ENCODE data around the gene KYAT1. TPM values are rescaled to one million over a fixed set of nuclear protein-coding genes. Genes with fewer than 3 reads are reported as not detected.

KYAT1 gene
- polyA plus RNA-seq (ENCODE audit: insufficient read length), result 4.5 TPM

DNA sequence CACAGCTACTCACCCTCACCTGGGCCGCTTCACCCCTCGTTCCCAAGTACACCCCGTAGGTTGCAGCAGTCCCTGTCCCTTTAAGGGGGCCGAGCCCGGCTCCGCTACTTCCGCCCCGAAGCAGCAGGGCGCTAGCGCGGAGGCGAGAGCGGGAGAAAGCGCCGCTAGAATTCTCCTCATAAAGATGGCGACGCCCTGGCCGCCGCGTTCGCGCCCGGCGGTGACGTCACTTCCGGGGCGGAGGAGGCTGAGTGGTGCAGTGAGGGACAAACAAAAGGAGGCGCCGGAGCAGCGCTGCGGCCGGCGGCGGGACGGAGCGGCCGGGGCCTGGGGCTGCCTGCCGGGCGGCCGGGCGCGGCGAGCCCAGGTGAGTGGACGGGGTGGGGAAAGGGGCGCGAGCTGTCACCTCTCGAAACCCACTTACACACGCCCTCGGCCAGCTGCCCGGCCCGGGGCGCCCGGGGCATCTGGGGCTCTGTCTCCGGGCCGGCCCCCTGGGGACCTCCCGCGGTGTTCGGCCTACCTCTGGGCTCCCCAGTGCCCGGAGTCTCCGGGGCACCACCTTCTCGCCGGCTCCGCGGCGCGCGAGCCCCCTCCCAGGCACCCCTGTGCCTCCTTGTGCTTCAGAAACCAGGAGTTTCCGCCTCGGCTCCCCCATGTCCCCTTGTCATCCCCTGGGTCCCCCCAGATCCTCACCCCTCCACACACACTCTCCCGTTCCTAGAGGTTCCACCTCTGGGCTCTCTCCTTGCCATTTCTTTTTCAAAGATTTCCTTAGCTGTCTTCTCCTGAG is at the start of gene KYAT1, which contains the start of gene LRRC8A:
Gene KYAT1, minus strand, starts transcription at position 67 of the 793 bp plus-strand sequence. CDS start 36,545 bp downstream, outside the sequence.
Gene LRRC8A, plus strand, starts transcription at position 250 of the 793 bp plus-strand sequence. CDS start 25,032 bp downstream, outside the sequence.
- DNase-seq, result peak; percentile 98

DNA sequence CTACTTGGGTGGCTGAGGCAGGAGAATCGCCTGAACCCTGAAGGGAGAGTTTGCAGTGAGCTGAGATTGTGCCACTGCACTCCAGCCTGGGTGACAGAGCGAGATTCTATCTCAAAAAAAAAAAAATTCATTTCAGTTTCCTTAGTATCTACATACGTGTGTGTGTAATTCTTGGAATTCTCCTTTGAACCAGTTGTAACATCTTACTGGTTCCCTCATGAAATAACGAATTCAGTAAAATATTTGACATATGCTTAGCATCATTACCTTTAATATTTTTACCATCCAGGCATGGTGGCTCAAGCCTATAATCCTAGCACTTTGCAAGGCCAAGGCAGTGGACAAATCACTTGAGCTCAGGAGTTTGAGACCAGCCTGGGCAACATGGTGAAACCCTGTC is 47.8 kb upstream of the KYAT1 start:
- no peak for DNase-seq

DNA sequence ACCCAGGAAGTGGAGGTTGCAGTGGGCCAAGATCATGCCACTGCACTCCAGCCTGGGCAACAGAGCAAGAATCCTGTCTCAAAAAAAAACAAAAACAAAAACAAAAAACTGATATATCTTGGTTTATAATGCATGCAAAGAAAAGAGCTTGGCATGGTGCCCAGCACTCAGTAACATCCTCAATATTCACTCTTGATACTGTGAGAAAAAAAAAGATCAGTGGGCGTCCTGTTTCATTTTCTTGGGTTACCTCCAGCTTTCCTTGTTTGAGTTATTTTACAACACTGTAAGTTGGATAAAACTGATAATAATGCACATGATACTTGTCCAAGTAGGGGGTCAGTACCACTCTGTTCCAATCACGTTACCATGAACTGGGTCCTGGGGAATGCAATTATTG is 46.9 kb upstream of the KYAT1 start:
- no peak for DNase-seq

DNA sequence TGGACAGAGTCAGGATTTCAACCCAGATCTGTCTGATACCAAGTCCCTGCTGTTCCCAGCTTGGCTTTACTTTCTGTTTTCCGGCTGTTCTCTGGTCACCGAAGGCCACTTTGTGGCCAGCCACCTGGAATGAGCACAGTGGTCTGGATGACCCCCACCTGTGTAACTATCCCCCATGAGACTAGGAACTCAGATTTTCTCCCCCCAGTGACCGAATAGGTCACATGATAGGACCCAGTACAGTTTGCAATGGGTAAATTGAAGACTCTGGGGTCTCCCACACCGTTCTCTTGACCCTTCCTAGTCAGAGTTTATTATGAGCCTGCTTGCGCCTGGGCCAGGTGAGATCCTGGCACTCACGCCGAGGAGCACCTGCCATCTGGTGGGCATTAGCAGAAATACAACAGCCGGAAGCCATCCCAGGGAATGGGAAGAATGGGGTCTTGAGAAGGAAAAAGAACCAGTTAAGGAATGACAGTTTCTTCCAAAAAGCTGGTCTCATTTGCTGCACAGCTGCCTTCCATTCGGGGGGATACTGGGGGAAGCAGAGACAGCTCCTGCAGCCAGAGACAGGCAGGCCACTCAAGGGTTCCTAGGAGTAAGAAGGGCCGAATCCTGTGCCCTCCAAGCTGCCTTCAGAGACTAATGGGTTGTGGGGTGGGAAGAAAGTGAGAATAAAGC is 46.1 kb upstream of the KYAT1 start:
- peak; percentile 34 for DNase-seq

DNA sequence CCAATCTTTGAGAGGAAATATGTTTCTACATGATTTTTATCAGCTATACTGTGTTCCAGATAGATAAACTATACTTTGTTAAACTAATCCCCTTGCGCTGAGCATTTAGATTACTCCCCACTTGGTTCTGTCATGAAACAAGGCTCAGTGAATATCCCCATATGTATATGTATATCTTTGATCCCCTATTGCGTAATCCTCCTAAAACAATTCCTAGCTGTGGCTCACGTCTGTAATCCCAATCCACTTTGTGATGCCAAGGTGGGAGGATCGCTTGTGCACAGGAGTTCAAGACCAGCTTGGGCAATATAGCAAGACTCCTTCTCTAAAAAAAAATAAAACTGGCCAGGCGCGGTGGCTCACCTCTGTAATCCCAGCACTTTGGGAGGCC is 41.7 kb upstream of the KYAT1 start:
- DNase-seq, result no peak

DNA sequence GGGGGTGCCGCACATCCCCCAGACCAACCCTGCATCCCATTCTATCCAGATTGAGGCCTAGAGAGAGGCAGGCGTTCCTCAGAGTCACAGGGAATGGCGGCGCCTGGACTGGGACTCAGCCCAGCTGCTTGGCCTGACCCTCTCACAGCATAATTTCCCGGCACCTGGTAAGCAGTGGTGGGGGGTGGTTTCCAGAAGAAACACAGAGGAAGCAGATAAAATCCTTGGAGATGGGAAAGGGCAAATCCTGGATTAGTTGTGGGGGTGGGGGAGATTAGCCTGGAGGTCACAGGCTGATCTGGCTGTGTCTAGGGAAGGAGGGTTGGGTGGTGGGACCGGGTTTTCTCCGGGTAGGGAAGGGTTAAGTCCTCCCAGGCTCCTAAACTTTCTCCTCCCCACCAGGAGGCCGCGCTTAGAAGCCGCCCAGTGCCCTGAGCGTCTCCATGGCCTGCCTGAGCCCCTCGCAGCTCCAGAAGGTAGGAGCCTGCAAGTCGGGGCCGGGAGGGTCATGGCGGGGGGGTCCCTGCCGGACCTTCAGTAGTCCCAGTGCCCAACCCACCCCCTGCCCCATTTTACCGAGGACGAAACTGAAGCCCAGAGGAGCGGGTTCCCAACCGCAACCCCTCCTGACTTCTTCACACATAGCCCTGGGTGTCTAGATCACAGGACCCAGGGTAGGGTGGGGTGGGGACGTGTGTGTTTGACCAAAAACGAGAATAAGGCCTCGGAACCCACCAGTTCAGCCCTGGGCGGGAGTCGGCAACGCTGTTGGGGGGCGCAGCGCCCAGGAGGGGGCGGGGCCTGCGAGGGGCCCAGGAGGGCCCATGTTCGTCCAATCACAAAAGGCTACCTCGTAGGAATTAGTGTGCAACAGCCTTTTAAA is 40.4 kb upstream of the KYAT1 start:
- DNase-seq, result peak; percentile 70

DNA sequence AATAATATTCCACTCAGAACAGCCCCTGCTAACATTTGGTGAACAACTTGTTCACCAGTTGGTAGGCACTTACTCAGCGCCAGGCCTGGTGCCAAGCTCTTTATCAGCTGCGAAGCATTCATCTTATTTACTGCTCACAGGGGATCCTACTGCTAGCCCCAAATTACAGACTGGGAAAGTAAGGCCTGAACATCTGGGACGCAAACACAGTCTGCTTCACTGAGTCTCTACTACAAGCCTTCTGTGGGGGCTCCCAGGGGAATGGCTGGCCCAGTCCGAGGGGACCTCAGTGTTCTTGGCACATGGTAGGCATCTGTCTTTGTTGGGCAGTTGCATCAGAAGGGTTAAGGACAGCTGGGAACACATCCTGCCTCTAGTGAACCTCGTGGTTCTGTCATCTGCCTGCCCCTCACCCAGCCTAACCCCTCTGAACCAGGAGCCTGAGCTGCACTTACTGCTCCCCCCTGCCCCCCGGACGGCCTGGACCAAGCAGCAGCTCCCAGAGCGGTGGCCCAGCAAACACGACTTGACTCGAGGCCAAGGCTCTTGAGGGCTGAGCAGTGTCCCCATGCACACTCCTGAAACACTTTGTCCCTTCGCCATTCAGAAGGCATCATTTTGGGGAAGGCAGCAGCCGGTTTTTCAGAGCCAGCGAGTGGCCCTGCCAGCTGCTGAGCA is 38.8 kb upstream of the KYAT1 start, which contains the start of gene PHYHD1:
Gene PHYHD1, plus strand, starts transcription at position 602 of the 678 bp plus-strand sequence. CDS start 1,342 bp downstream, outside the sequence.
- peak; percentile 37 for DNase-seq

DNA sequence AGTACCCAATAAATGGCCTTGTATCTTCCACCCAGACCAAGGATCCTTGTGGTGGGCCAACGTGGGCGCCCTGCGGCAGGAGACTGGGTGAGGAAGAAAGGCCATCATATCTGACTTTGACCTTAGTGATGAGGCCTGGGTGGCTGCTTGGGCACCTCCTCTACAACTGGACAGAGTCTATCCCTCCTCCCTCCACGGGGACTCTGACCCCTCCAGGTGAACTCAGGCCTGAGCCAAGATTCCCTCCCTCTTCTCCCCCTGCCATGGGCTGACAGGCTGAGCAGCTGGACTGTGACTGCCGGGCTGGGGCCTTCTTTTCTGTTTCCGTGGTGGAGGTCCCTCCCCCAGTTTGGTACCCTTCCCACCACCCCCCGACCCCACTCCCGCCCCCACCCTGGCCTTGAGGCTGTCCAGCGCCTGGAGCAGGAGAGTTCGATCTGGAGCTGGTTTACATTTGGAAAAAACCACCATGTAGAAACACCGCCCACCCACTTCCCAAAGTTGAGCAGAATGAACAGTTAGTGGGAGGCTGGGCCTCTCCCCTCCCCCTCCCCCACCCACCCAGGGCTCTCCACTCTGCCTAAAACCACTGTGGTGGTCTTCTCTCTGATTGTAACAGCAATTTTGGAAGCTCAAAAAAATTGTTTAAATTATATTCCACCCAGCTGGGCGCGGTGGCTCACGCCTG is 37.8 kb upstream of the KYAT1 start:
- DNase-seq, result no peak

DNA sequence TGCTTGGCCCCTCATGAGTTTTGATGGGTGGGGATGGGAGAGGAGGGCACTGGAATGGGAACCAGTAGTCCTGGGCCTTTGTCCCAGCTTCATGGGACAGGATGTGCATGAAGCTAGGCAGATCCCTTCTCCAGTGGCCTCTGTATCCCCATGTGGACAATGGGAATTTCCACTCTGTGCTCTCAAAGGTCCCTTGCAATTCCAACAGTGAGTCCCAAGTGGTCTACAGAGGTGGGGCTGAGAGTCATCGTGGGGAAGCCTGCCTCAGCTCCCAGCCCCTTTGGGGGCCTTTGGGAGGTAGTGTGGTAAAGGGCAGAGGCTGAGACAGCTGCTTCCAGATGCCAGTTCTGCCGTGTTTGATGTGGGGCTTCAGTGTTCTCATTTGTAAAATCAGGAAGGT is 37.2 kb upstream of the KYAT1 start:
- DNase-seq, result no peak

DNA sequence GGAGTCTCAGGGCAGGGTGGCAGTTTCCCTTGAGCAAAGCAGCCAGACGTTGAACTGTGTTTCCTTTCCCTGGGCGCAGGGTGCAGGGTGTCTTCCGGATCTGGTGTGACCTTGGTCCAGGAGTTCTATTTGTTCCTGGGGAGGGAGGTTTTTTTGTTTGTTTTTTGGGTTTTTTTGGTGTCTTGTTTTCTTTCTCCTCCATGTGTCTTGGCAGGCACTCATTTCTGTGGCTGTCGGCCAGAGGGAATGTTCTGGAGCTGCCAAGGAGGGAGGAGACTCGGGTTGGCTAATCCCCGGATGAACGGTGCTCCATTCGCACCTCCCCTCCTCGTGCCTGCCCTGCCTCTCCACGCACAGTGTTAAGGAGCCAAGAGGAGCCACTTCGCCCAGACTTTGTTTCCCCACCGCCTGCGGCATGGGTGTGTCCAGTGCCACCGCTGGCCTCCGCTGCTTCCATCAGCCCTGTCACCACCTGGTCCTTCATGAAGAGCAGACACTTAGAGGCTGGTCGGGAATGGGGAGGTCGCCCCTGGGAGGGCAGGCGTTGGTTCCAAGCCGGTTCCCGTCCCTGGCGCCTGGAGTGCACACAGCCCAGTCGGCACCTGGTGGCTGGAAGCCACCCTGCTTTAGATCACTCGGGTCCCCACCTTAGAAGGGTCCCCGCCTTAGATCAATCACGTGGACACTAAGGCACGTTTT is 35.5 kb upstream of the KYAT1 start:
- peak; percentile 75 for DNase-seq

DNA sequence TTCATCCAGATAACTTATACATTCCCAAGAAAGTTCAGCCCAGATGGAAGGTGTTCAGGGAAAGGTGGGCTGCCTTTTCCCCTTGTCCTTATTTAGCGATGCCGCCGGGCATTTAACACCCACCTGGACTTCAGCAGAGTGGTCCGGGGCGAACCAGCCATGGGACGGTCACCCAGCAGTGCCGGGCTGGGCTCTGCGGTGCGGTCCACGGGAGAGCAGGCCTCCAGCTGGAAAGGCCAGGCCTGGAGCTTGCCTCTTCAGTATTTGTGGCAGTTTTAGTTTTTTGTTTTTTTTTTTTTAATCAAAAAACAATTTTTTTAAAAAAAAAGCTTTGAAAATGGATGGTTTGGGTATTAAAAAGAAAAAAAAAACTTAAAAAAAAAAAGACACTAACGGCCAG is 35.0 kb upstream of the KYAT1 start:
- no peak for DNase-seq

DNA sequence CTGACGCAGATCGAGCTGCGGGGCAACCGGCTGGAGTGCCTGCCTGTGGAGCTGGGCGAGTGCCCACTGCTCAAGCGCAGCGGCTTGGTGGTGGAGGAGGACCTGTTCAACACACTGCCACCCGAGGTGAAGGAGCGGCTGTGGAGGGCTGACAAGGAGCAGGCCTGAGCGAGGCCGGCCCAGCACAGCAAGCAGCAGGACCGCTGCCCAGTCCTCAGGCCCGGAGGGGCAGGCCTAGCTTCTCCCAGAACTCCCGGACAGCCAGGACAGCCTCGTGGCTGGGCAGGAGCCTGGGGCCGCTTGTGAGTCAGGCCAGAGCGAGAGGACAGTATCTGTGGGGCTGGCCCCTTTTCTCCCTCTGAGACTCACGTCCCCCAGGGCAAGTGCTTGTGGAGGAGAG is 34.5 kb upstream of the KYAT1 start:
- DNase-seq, result peak; percentile 31

DNA sequence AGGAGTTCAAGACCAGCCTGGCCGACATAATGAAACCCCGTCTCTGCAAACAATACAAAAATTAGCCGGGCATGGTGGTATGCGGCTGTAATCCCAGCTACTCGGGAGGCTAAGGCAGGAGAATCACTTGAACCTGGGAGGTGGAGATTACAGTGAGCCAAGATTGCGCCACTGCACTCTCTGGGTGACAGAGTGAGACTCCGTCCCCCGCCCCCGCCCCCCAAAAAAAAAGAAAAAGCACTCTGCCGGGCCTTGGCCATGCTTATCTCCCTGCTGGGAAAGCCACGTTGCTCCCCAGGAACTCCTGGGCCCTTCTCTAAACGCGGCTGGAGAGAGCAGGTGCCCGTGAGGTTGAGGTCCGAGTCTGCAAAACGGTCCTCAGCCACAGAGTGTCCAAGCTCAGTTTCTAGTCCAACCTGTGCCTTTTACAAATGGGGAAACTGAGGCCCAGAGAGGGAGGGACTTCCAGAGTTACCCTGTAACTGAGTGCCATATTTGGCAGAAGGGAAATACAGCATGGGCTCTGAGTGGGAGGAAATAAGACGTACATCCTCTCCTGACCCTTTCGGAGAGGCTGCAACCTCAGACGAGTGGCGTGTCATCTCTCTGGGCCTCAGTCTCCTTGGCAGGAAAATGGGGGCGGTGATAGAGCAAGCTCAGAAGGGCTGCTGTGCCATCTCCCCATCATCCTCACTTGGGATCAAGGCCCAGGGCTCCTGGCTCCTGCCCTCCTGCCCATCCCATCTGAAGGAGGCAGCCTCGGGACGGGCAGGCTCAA is 32.4 kb upstream of the KYAT1 start:
- DNase-seq, result no peak

DNA sequence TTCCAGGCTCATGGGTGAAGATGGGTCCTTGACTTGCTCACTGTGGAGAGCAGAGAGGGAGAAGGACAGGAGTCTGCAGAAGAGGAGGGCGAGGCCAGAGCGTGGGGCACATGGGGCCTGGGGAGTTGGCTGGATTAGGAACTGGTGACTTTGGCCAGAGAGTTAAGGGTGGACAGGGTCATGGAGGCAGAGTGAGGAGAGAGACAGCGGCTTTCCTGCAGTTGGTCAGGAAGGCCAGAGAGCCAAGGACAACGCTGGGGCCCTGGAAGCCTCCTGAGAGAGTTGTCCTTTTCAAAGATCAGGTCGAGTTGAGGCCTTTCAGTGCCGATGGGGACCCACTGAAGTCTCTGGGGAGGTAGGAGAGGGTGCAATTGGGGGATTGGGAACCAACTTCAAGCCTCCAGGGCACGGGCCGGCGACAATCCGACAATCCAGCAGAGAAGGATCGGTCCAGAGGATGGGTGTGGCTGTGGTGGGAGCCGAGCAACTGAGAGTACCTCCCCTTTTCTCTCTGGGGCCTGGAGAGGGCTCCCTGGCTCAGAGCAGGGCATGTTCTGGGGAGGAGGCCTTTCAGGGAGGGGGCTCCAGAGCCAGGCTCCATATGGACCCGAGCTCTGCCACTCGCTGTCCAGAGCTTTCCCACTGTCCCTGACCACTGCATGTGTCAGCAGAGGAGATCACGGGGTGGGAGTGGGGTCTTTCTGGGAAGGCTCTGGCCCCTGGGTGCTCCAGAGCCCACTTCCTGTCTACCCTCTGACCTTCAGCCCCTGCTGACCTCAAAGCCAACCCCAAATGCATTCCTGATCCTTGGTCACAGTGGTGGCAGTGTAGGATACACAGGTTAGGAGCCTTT is 31.5 kb upstream of the KYAT1 start:
- no peak for DNase-seq

DNA sequence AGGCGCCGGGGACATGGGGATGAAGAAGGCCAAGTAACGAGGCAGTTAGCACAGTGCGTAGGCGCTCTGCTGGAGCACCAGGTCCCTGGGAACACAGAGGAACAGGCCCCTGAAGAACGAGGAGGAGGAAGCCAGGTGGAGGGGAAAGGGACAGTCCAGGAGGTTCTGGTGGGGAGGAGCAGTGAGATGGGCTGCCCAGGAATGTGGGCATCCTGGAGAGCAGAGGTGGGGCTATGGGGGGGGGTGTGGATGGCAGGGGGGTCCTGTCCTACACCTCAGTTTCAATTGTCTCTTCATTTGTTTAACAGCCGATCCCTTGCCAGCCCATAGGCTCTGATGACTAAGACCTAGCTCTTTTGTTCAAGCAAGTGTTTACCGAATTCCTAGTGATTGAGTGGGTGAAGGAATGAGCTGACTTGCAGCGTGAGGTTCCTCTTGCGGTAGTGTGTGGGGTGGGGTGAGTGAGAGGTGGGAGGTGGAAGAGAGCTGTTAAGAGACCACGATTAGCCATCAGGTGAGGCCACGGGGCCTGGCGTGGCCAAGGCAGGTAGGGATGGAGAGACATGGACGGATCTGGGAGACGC is 30.6 kb upstream of the KYAT1 start:
- no peak for DNase-seq

DNA sequence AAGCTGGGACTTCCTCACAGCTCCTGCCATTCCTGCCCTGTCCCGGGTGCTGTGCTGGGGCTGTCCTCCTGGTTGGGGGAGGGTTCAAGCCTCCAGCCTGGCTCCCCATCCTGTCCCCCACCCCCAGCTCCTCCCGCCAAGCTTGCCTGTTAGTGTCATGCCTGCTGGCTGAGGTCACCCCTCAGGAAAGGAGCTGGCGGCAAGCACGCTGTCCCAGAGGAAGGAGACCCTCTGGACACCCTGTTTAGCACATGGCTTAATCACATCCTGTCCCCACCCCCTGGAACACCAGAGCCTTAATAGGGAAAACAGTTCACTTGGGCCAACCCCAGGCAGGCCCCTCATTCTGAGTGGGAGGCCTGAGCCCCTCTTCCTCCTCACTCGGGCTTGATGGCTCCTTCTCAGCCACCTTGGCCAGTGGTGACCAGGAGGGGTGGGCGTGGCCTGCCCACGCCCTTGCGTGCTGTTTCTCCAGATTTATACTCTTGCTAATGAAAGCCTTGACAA is 29.8 kb upstream of the KYAT1 start:
- DNase-seq, result peak; percentile 27

DNA sequence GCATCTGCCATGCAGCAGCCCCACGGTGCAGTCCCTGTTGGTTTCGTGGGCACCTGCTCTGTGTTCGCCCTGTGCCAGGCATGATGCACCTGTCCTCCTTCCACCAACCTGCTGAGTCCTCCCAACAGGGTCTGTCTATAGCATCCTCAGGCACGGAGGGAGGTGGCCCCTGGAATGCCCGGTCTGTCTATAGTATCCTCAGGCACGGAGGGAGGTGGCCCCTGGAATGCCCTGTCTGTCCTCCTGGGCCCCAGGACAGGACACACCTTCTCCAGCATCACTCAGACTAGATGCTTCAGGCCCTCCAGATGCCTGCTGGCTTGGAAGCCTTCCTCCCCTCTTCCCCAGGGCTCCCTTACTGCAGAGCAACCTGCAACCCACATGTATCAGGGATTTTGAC is 29.2 kb upstream of the KYAT1 start:
- DNase-seq, result no peak

DNA sequence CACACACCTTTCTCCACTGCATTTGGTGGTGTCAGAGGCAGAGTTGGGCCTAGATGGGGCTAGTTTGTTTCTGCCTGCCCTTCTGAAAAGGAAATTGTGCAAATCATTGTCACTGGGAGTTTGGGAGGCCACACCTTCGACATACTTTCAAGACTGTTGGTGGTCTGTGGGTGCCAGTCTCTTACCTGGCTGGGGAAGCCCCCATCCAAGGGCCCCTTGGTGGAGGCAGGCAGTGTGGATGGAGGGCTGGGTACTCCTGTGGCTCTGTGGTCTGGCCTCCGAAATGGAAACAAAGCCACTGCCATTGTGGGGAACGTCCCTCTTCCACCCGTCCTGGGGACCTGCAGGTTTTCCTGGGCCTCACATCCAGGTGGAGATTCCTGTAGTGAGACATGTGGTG is 28.1 kb upstream of the KYAT1 start:
- no peak for DNase-seq
